Caki2 (cell line): ENCODE results near the gene SBF2. TPM values are rescaled to one million over a fixed set of nuclear protein-coding genes. Genes with fewer than 3 reads are reported as not detected.

Experiments
- DNase-seq: peaks from one replicate; pipeline ENCODE4 v3.0.0-alpha.2; 2015; ENCODE audit warnings: low read depth
- in situ Hi-C: cut with HindIII; loops from 2 replicates; pipeline ENCODE4 v1.10.0; 2016; ENCODE audit warnings: low sequenced_read_pairs, low pct_unique_long_range_greater_than_20kb, mixed read lengths
- total RNA-seq: library from RNA; depleted of rRNA; stranded (reverse); fragments of >200 nt; shearing (Covaris generic); gene quantifications from 2 replicates; pipeline ENCODE4 v1.2.3, GENCODE V29; 2014; ENCODE audit warnings: low replicate concordance

SBF2 gene
- total RNA-seq, 1 experiment from 2014 or later = 10.1 TPM

- peak; percentile 95 for DNase-seq
- in situ Hi-C loops = no loop called here
Measured at GRCh38 chr11:10304495-10305261, 10.7 kb upstream of the SBF2 start, which contains the start of gene ADM. ADM (plus strand) TSS chr11:10305073; CDS start chr11:10305701, 628 bp downstream.

- peak; percentile 86 for DNase-seq
- in situ Hi-C loops = no loop called here
Measured at GRCh38 chr11:10303558-10304363, 9.7 kb upstream of the SBF2 start.

- peak; percentile 82 for DNase-seq
- in situ Hi-C loops = no loop called here
Measured at GRCh38 chr11:10302744-10303557, 8.9 kb upstream of the SBF2 start.

- DNase-seq = peak; percentile 68
- in situ Hi-C loops = no loop called here
Measured at GRCh38 chr11:10302359-10302743, 8.3 kb upstream of the SBF2 start.

GRCh38 chr11:10301656-10302358, 7.8 kb upstream of the SBF2 start:
- DNase-seq = peak; percentile 76
- in situ Hi-C loops = no loop called here

GRCh38 chr11:10298342-10298741, 4.3 kb upstream of the SBF2 start:
- DNase-seq = peak; percentile 41
- in situ Hi-C loops = no loop called here

GRCh38 chr11:10295064-10295901, 1.3 kb upstream of the SBF2 start:
- in situ Hi-C loops = no loop called here

GRCh38 chr11:10294290-10294953, 403 bp upstream of the SBF2 start:
- DNase-seq = peak; percentile 58

More at GRCh38 chr11:10295064-10295901, 1.3 kb upstream of the SBF2 start:
- peak; percentile 50 for DNase-seq

GRCh38 chr11:10291801-10292638, 2.0 kb downstream of the SBF2 start:
- no peak for DNase-seq
- in situ Hi-C loops = no loop called here

More at GRCh38 chr11:10294290-10294953, 403 bp upstream of the SBF2 start:
- in situ Hi-C loops = no loop called here

- in situ Hi-C loops = no loop called here
- no peak for DNase-seq
Measured at GRCh38 chr11:10289765-10290380, 4.1 kb downstream of the SBF2 start.

GRCh38 chr11:10288881-10289764, 4.9 kb downstream of the SBF2 start:
- no peak for DNase-seq
- in situ Hi-C loops = no loop called here

GRCh38 chr11:10287766-10288715, 6.0 kb downstream of the SBF2 start:
- DNase-seq = no peak
- in situ Hi-C loops = no loop called here

- in situ Hi-C loops = no loop called here
- DNase-seq = no peak
Measured at GRCh38 chr11:10287140-10287539, 6.9 kb downstream of the SBF2 start.
